T-helper 2 cell treated with Interferon-gamma antibody and Interleukin-4, amounts not matched to agents 5 μg/mL and 100 μg/mL, for 36 hours (primary cell): ENCODE results near the gene ERMARD.
A peak's percentile ranks its signal among the peaks of the same experiment; 100 is the strongest.

Source experiments
- DNase-seq: peaks from one replicate; pipeline ENCODE4 v3.0.0; 2021; ENCODE audit warnings: low spot score
- H3K27ac Mint-ChIP-seq: one replicate; pipeline ENCODE4 v1.8.0; 2021; ENCODE audit warnings: mild to moderate bottlenecking, mixed read lengths
- H3K27me3 Mint-ChIP-seq: one replicate; pipeline ENCODE4 v1.8.0; 2021; ENCODE audit warnings: low read depth, mixed read lengths
- H3K36me3 Mint-ChIP-seq: one replicate; pipeline ENCODE4 v1.8.0; 2021; ENCODE audit warnings: low read depth, mixed read lengths
- H3K4me1 Mint-ChIP-seq: one replicate; pipeline ENCODE4 v1.8.0; 2021; ENCODE audit warnings: low read depth, mixed read lengths
- H3K4me3 Mint-ChIP-seq: one replicate; pipeline ENCODE4 v1.8.0; 2022; ENCODE audit warnings: mild to moderate bottlenecking, moderate library complexity, mixed read lengths
- H3K9me3 Mint-ChIP-seq: one replicate; pipeline ENCODE4 v1.8.0; 2021; ENCODE audit warnings: mixed read lengths

The ERMARD gene

DNA sequence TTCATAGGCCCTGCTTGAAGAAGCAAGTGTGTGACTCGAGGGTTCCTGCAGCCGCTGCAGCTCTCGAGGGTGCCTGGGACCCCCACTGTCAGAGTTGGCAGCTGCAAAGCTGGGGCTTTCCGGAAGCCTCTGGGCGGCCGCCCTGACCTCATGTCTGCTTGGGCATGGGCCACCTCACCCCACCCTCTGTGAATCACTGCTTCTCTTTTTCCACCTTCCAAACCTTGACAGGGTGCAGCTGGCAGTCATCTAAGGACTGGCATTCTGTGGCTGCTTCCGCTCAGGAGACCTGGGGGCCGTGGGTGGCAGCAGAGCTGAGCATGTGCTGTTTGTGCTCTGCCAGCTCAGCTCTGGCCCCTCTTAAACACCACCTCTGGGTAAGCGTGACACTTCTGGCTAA, 32.0 kb downstream of the ERMARD start:
- Mint-ChIP-seq H3K9me3 (no peaks in the 10 kb centered on the region), H3K36me3 (peaks cover 19% of the 10 kb centered on the region), H3K27ac (no peak overlapping the region), H3K4me1 (no peaks in the 10 kb centered on the region), H3K27me3 (no peaks in the 10 kb centered on the region), H3K4me3 (no peak overlapping the region)
- no peak for DNase-seq

GRCh38 chr6:169783971-169784820, 32.8 kb downstream of the ERMARD start:
- no peaks in the 10 kb centered on the region for H3K9me3 Mint-ChIP-seq
- H3K36me3 Mint-ChIP-seq = peaks cover 19% of the 10 kb centered on the region
- H3K27me3 Mint-ChIP-seq = no peaks in the 10 kb centered on the region
- no peaks in the 10 kb centered on the region for H3K4me1 Mint-ChIP-seq
- no peak for DNase-seq
- H3K27ac Mint-ChIP-seq = no peak overlapping the region
- H3K4me3 Mint-ChIP-seq = no peak overlapping the region

DNA sequence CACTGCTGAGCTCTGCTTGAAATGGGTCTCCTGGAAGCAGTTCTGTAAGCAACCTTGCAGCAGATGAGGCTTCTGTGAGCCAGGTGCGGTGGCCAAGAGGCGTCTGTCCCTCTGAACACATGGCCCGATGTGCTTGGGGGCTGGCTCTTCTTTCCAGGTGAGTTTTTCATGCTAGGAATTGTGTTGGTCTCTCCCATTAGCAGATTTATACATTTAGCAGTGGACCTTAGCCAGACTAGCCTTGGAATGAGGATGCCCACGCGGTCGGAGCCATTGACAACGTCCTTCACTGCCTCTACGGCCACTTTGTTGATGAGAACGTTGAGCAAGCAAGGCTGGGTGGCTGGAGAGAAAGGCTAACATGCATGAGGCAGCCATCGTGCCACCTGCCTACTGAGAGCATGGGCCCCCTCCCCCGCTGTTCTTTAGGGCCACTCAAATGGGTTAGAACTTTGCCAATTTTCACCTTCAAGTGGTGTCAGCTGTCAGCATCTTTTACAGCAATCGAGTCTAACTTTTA, 33.5 kb downstream of the ERMARD start:
- Mint-ChIP-seq H3K4me1 (peaks cover 4% of the 10 kb centered on the region), H3K9me3 (no peaks in the 10 kb centered on the region), H3K27me3 (peaks cover 3% of the 10 kb centered on the region), H3K27ac (no peak overlapping the region), H3K36me3 (peaks cover 19% of the 10 kb centered on the region), H3K4me3 (no peak overlapping the region)
- DNase-seq = no peak

DNA sequence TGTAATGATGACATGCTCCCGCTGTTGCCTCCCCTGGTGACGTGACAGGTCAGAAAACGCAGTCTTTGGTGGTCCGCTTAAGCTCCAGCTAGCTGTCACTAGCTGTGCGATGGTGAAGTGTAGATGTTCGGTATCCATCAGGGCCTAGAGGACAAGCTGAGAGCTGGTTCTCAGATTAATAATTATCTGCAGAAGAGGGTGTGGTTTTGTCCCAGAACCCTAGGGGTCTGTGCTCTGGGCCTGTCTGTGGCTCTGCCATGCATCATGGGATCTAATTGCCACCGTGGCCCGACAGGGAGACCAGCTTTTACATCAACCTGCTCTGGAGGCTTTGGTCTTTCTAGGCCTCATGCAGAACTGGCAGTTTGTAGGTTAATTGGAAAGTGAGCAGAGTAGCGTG, 34.1 kb downstream of the ERMARD start:
- no peak for DNase-seq
- no peaks in the 10 kb centered on the region for H3K9me3 Mint-ChIP-seq
- peaks cover 3% of the 10 kb centered on the region for H3K27me3 Mint-ChIP-seq
- H3K4me3 Mint-ChIP-seq = no peak overlapping the region
- H3K4me1 Mint-ChIP-seq = peaks cover 10% of the 10 kb centered on the region
- H3K36me3 Mint-ChIP-seq = peaks cover 15% of the 10 kb centered on the region
- H3K27ac Mint-ChIP-seq = no peak overlapping the region

GRCh38 chr6:169786349-169786748, 34.9 kb downstream of the ERMARD start:
- Mint-ChIP-seq H3K36me3 (peaks cover 10% of the 10 kb centered on the region), H3K4me1 (peaks cover 13% of the 10 kb centered on the region), H3K4me3 (no peak overlapping the region), H3K27me3 (peaks cover 9% of the 10 kb centered on the region), H3K27ac (no peak overlapping the region), H3K9me3 (no peaks in the 10 kb centered on the region)
- no peak for DNase-seq

DNA sequence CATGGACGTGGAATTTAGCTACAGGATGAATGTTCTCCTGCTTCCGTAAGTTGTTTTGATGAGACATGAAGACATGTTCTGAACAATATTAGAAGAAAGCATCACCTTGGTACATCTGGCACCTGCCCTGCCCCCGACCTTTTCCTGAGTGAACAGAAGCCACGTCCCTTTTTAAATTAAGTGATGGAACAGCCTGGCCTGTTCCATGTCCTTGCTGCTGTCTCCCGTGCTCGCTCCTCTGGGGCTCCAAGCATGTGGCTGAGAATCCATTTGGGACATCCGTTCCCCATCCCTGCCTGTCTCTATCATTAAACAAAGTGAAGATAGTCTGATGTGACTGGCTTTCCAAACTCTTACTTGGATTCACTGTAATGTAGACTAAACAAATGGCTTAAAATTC, 36.4 kb downstream of the ERMARD start:
- no peak overlapping the region for H3K4me3 Mint-ChIP-seq
- no peak overlapping the region for H3K27ac Mint-ChIP-seq
- H3K9me3 Mint-ChIP-seq = no peaks in the 10 kb centered on the region
- H3K4me1 Mint-ChIP-seq = peaks cover 13% of the 10 kb centered on the region
- DNase-seq = no peak
- peaks cover 12% of the 10 kb centered on the region for H3K27me3 Mint-ChIP-seq
- H3K36me3 Mint-ChIP-seq = peaks cover 7% of the 10 kb centered on the region

- peaks cover 17% of the 10 kb centered on the region for H3K27me3 Mint-ChIP-seq
- no peak for DNase-seq
- H3K27ac Mint-ChIP-seq = no peak overlapping the region
- H3K9me3 Mint-ChIP-seq = no peaks in the 10 kb centered on the region
- H3K36me3 Mint-ChIP-seq = peaks cover 3% of the 10 kb centered on the region
- peaks cover 13% of the 10 kb centered on the region for H3K4me1 Mint-ChIP-seq
- peak overlapping the region; percentile 38 for H3K4me3 Mint-ChIP-seq
Observed at GRCh38 chr6:169788809-169789145, 37.4 kb downstream of the ERMARD start.

DNA sequence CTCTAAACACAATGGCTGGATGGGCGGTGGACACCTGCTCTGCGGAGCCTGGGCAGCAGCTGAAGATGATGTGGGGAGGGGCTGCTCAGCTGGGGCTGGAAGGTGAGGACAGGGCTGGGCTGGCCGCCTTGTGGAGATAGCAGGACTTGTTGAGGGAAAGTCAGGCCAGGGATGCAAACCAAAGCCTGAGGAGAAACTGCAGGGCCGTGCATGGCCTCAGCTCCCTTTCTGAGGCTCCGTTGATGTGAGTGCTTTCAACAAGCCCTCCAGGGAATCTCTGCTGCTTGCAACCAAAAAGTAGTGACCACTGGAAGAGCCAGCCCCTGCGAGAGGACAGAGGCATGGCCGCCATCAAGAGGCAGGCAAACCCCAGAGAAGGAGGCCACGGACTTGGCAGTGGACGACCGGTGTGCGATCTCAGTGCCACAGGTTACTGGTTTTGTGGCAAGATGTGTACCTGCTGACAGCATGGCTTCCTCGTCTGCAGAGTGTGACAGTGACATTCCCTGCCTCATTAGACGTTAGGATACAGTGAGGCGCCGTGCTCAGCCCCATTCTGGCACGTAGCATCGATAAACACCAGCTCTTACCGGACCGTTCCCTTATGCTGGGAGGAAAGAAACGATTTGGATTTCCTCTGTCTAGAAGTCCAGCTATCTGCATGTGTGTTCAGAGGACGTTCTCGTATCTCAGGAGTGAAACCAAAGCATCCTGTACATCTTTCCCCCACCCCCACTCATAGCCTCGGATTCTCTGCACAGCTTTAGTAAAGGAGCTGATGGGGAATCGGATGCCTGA, 37.9 kb downstream of the ERMARD start:
- peak overlapping the region; percentile 82 for H3K4me3 Mint-ChIP-seq
- DNase-seq = no peak
- H3K27me3 Mint-ChIP-seq = peaks cover 17% of the 10 kb centered on the region
- H3K4me1 Mint-ChIP-seq = peaks cover 13% of the 10 kb centered on the region
- H3K27ac Mint-ChIP-seq = no peak overlapping the region
- H3K9me3 Mint-ChIP-seq = no peaks in the 10 kb centered on the region
- no peaks in the 10 kb centered on the region for H3K36me3 Mint-ChIP-seq

DNA sequence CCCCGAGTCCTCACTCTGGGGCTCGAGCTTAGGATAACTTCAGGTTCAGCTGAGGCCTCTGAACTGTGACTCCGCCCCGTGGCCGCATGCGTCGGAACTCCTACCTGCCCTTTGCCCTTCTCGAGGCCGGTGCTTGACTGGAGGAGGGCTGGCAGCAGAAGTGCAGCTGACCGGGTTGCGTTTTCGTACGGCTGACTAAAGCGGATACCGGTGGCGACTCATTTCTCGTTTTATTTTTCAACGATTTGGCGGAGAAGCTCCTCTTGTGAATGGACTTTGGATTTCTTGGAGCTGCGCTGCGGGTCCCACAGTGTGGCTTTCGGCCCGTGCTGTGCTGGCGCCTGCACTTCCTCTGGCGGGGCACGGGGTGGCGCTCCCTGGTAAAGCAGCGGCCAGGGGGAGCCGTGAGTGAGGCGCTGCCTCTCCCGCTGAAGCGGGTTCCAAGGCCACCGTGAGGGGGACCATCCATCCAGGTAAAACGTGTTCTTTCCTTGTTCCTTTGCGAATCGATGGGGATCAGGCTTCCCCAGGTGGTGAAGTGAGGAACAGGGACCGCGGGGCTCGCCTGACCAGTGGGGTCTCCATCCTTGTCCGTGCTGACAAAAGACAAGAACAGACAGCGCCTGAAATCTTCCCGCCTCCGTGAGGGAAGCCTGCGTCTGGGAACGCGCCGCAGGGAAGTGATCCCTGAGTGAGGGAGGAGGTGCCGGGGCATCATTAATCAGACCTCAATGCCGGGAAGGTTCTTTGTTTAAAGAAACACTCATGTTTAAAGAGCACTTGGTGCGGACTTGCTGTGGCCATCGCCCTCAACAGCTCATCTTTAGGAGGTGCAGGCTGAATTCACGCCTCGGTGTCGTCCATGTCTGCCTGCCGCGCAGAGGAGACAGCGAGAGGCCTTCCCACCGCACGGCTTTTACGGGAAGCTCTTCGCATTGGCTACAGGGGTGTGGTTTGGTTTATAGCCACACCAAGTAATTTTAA, 38.8 kb downstream of the ERMARD start:
- Mint-ChIP-seq H3K36me3 (no peaks in the 10 kb centered on the region), H3K9me3 (no peaks in the 10 kb centered on the region), H3K4me3 (peak overlapping the region; percentile 82), H3K27ac (no peak overlapping the region), H3K27me3 (peaks cover 19% of the 10 kb centered on the region), H3K4me1 (peaks cover 13% of the 10 kb centered on the region)
- peak; percentile 69 for DNase-seq

DNA sequence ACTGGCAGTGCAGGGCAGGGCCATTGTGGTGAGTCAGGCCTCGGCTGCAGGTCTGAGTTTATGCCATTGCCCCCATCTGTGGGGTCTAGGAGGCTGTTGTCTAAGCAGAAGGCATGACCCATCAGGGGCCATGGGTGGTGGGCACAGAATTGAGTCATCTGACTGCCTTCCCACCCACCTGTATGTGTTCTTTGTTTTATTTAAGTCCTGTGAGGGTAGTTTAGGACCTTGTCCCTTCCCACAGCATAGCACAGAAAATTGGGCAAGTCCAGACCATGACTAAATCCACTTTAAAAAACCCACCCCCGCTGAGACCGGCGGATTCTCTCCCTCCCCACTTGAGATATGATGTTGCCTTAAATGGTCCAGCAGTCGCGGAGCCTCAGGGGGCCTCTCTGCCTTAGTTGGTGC, 40.3 kb downstream of the ERMARD start:
- peaks cover 32% of the 10 kb centered on the region for H3K27me3 Mint-ChIP-seq
- no peaks in the 10 kb centered on the region for H3K36me3 Mint-ChIP-seq
- no peak overlapping the region for H3K27ac Mint-ChIP-seq
- no peak overlapping the region for H3K4me3 Mint-ChIP-seq
- DNase-seq = no peak
- no peaks in the 10 kb centered on the region for H3K9me3 Mint-ChIP-seq
- peaks cover 13% of the 10 kb centered on the region for H3K4me1 Mint-ChIP-seq

DNA sequence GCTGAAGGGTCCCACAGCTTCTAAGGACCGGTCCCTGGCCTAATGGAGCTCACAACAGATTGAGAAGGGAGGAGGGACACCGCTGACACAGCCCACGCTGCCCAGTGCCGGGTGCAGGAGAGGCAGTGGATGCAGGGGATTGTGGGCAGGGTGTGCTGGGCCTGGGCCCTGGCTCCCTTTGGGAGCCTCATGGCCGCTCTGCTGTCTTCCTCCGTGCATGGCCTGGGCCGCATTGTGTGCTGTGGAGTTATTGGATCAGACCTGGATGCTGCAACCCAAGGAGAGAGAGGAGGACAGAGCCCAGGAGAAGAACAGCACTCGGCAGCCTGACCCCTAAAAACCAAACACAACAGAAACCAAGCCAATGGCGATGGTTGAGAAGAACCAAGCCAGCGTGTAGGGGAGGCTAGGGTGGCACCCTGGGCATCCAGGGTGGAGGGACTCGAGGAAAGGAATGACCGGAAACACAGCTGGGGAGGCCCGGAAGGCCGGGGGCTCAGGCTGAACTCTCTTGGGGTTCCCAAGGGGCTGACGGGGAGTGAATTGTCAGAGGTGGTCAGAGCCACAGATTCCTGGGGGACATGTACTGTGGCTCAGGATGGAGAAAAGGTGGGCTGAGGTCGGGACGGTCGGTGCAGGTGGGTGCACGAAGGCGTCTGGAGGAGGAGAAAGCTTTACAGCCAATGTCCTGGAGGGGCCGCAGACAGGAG, 41.0 kb downstream of the ERMARD start:
- H3K27me3 Mint-ChIP-seq = peaks cover 36% of the 10 kb centered on the region
- H3K36me3 Mint-ChIP-seq = no peaks in the 10 kb centered on the region
- H3K4me3 Mint-ChIP-seq = no peak overlapping the region
- no peak for DNase-seq
- no peaks in the 10 kb centered on the region for H3K9me3 Mint-ChIP-seq
- peaks cover 13% of the 10 kb centered on the region for H3K4me1 Mint-ChIP-seq
- H3K27ac Mint-ChIP-seq = no peak overlapping the region

GRCh38 chr6:169793408-169793807, 42.0 kb downstream of the ERMARD start:
- Mint-ChIP-seq H3K27me3 (peaks cover 44% of the 10 kb centered on the region), H3K27ac (no peak overlapping the region), H3K36me3 (no peaks in the 10 kb centered on the region), H3K4me1 (peaks cover 13% of the 10 kb centered on the region), H3K9me3 (no peaks in the 10 kb centered on the region), H3K4me3 (no peak overlapping the region)
- DNase-seq = no peak
